WERI-Rb-1 (cell line): ENCODE data around the gene RPRML.
"Not testable (repeated sequence)": the region's sequence is repeated elsewhere in the genome, so short reads cannot be mapped to it uniquely, and the experiment has no call there.

Experiments used
- DNase-seq: peaks from one replicate; pipeline ENCODE4 v3.0.0-alpha.2; 2020
- H3K27ac ChIP-seq: fragments of 250-450 bp; sonication (Bioruptor Pico); 2 replicates; pipeline ENCODE4 v1.5.1; 2020; ENCODE audit warnings: mild to moderate bottlenecking, moderate library complexity
- H3K27me3 ChIP-seq: fragments of 250-450 bp; sonication (Bioruptor Pico); 2 replicates; pipeline ENCODE4 v1.5.1; 2021; ENCODE audit warnings: mild to moderate bottlenecking, low read depth, moderate library complexity; ENCODE audit not compliant: insufficient read depth, severe bottlenecking
- H3K36me3 ChIP-seq: fragments of 250-450 bp; sonication (Bioruptor Pico); 2 replicates; pipeline ENCODE4 v1.5.1; 2020; ENCODE audit warnings: mild to moderate bottlenecking, moderate library complexity
- H3K4me3 ChIP-seq: 2 replicates; pipeline ENCODE4 v1.5.1; 2011; ENCODE audit warnings: low read depth, mild to moderate bottlenecking, control low read depth, low read length
- H3K9me3 ChIP-seq: fragments of 250-450 bp; sonication (Bioruptor Pico); 2 replicates; pipeline ENCODE4 v1.5.1; 2021; ENCODE audit warnings: mild to moderate bottlenecking, moderate library complexity; ENCODE audit not compliant: severe bottlenecking
- CTCF ChIP-seq: IDR thresholded peaks from 2 replicates; pipeline ENCODE4 v1.5.1; 2011; ENCODE audit warnings: low read depth, mild to moderate bottlenecking, control low read depth, inconsistent platforms, low read length

RPRML gene

DNA sequence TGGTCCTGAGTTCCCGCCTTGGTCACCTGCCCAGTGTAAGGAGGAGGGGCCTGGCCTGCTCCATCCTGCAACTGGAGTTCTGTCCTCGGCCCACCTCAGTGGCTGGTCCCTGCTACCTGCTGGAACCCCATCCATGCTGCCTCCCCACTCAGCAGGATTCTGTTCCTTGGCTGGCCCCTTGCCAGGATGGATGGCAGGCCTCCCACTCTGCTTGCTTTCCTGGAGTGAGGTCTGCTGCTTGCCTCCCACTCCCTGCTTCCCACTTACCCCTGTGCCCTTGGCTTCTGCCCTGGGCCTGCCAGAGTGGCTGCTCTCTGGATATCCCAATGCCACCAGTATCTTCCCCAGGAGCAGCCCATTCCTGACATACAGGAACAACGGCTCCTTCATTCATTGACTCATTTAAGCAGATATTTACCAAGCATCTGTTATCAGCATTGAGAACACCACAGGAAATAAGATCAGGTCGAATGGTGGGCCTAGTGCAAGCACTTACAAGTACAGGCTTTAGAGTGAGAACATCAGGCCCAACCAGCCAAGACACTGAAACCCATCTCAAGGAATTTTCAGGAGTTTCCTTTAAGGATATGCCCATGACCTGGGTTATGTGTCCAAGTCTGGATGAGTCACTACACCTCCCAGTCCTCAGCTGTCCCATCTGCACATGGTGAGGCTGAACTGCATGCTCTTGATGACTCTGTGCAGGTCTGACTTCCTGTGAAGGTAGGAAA is 17.0 kb upstream of the RPRML start:
- Histone ChIP-seq H3K9me3 (peaks cover 9% of the 10 kb centered on the region), H3K4me3 (no peak overlapping the region), H3K36me3 (no peaks in the 10 kb centered on the region), H3K27ac (no peak overlapping the region), H3K27me3 (no peaks in the 10 kb centered on the region)
- TF ChIP-seq CTCF: no peak
- DNase-seq: no peak

DNA sequence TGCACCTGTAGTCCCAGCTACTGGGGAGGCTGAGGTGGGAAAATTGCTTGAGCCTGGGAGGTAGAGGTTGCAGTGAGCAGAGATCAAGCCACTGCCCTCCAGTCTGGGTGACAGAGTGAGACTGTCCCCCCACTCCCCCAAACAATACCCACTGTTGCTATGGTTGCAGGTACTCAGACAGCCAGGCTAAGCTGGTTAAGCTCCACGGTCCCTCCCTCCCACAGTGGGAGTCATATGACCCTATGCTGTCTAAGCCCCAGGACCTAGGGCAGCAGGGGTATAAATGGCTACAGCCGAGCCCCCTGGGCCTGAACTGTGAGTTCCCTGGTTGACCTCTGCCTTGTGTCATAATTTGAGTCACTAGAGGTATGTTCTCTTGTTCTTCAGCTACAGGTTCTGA is 15.9 kb upstream of the RPRML start:
- H3K27me3 ChIP-seq: no peaks in the 10 kb centered on the region
- DNase-seq: peak; percentile 85
- H3K9me3 ChIP-seq: peaks cover 9% of the 10 kb centered on the region
- H3K36me3 ChIP-seq: no peaks in the 10 kb centered on the region
- no peak for TF ChIP-seq CTCF
- H3K4me3 ChIP-seq: no peak overlapping the region
- H3K27ac ChIP-seq: peak overlapping the region; percentile 46; the same call in 1 of the 2 replicates

DNA sequence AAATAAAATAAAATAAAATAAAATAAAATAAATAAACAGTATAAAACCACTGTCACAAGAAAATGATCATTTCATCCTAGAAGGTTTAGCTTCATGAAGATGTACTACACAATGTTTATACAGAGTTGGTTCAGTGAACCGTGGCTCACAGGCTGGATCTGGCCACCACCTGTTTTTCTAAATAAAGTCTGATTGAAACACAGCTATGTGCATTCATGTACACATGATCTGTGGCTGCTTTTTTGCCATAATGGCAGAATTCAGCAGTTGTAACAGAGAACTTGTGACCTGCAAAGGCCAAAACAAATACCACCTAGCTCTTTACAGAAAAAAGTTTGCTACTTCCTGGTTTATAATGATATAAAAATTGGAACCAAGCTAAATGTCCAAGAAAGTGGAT is 12.6 kb upstream of the RPRML start:
- Histone ChIP-seq H3K27me3 (no peaks in the 10 kb centered on the region), H3K9me3 (peaks cover 9% of the 10 kb centered on the region), H3K4me3 (no peak overlapping the region), H3K27ac (no peak overlapping the region), H3K36me3 (no peaks in the 10 kb centered on the region)
- no peak for TF ChIP-seq CTCF
- no peak for DNase-seq

DNA sequence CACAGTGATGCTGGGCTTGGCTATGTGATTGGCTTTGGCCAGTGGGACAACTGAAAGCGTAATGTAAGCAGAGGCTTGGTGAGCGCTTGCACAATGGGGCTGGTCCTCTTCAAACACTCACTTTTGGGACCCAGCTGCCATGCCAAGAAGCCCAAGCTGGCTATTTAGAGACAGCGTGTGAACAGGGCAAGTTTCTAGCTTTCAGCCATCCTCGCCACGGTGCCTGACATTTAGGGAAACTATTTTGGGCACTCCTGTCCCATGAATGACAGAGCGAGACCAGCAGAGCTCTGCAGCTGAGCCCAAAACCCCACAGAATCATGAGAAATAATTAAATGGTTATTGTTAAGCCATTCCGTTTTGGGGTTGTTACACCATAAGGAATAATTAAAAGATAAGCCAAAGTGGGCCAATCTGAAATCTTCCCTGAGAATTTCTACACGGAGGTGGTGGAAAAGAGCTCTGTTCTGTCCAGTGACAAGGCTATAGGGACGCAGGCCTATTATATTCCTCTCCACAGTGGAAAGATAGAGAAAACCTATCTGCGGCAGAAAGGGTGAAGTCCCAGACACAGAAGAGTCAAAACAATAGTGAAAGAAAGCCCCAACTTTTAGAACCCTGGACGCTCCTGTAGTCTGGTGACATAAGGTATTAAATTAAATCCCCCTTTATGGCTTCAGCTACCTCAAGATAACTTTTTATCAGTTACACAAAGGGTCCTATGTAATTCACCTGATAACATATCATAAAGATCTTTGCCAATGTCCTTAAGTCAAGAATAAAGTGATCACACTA is 10.8 kb upstream of the RPRML start:
- Histone ChIP-seq H3K4me3 (no peak overlapping the region), H3K27me3 (no peaks in the 10 kb centered on the region), H3K36me3 (no peaks in the 10 kb centered on the region), H3K9me3 (peaks cover 5% of the 10 kb centered on the region), H3K27ac (no peak overlapping the region)
- no peak for TF ChIP-seq CTCF
- DNase-seq: no peak

GRCh38 chr17:46987927-46988326 is 8.9 kb upstream of the RPRML start:
- not testable (repeated sequence) for H3K27me3 ChIP-seq, H3K4me3 ChIP-seq, H3K9me3 ChIP-seq, DNase-seq, H3K27ac ChIP-seq, H3K36me3 ChIP-seq

DNA sequence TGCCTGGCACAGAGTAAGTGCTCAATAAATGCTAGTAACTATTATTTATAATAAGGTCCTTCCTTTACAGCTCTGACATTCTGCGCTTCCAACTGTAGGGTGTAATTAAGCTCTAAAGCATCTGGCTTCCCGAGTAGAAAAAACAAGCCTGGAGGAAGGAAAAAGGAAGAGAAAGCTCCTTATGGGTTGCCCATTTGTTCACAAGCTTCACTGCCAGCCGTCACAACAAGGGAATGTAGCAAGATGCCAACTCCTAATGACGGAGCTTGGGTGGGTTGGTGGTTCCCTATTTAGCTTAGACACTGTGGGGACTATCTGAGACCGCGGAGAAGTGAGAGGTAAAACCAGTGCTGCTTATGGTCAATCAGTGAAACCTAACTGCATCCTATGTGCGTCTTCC is 7.3 kb upstream of the RPRML start:
- no peak for DNase-seq
- no peak for TF ChIP-seq CTCF

More for the DNA sequence above, 7.3 kb upstream of the RPRML start:
- Histone ChIP-seq H3K9me3 (no peaks in the 10 kb centered on the region), H3K4me3 (no peak overlapping the region), H3K27me3 (no peaks in the 10 kb centered on the region), H3K27ac (no peak overlapping the region), H3K36me3 (no peaks in the 10 kb centered on the region)
